Stimulated activated CD4-positive, alpha-beta T cell treated with anti-CD3 and anti-CD28 coated beads, TNF-alpha, amount 100 ng/mL, for 48 hours (primary cell): ENCODE results near the gene DYNLT1.
"Not testable (repeated sequence)": the region's sequence is repeated elsewhere in the genome, so short reads cannot be mapped to it uniquely, and the experiment has no call there.

ENCODE experiments used
- DNase-seq, 3 donors: peaks; one replicate each; pipeline ENCODE4 v3.0.0-alpha.2; 2020; ENCODE audit warnings: low read depth in 3 of 3

The DYNLT1 gene

DNA sequence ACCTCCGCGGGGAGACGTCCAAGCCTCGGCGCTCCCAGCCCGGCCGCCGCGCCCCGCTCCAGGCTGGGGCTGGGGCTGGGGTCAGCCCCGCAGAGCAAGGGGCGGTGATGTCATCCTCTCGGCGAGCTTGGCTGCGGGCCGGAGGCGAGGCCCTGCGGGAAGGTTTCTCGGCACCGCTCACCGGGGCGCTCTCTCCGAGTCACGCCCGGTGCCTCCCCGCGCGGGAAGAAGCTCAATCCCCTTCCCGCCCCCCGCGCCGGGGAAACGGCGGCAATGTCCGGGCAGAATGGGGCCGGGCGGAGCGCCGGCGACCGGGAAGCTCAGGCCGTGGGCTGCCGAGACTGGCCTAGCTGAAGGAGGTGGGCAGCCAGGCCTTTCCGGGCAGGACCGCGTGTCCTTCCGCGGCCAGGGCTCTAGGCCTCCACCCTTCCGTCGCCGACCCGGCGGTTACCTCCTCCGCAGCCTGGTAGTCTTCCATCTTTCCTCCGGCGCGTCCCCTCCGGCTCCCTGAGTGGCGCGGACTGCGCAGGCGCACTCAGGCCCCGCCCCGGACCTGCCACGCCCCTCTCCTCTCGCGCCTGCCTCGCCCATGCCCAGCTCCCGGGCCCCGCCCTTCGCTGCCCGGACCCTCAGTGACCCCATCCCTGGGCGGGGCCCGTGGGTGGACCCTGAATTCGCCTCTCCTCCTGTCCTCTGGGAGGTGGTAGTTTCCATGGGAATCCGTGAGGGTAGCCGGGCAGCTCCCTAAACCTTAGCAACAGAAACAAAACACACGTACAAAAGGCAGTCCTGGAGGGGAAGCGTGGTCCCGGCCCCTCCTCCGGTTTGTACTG, at the start of gene DYNLT1:
Gene DYNLT1 (minus strand): TSS at position 513 of the 833 bp plus-strand sequence. CDS start 35 bp downstream, at position 478.
- DNase-seq = peak; percentile 83 to 87 (median 83)

DNA sequence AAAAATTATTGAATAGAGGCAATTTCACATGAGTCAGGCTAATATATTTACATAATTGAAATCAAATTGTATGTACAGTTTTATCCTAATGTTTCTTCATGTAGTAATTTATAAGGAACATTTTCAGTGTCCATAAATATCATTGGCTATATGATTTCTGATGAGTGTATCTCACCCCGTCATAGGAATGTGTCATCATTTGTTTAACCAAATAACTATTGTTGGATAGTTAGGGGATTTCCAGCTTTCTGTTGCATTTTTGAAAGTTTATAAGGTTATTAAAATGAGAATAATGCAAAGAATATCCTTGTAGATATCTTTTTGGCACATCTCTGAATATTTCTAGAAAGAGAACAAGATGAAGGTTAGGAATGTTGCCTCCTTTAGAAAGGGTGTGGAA, 44.3 kb upstream of the DYNLT1 start:
- no peak for DNase-seq

DNA sequence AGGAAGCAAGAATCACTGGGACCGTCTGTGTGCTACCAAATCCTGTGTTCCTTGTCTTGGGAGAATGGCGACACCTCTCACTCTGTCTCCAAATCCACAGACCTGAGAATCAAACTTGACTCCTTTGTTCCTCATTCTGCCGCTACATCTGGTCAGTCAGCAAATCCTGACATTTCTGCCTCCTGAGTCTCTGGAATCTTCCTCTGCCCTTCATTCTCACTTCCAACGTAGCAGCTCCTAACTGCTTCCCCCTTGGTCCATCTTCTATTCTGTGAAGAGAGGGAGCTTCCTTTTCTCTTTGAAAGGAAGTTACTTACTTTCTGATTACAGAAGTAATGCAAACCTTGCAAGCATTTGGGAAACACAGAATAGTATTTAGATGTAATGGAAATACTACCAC, 43.0 kb upstream of the DYNLT1 start:
- DNase-seq = no peak

DNA sequence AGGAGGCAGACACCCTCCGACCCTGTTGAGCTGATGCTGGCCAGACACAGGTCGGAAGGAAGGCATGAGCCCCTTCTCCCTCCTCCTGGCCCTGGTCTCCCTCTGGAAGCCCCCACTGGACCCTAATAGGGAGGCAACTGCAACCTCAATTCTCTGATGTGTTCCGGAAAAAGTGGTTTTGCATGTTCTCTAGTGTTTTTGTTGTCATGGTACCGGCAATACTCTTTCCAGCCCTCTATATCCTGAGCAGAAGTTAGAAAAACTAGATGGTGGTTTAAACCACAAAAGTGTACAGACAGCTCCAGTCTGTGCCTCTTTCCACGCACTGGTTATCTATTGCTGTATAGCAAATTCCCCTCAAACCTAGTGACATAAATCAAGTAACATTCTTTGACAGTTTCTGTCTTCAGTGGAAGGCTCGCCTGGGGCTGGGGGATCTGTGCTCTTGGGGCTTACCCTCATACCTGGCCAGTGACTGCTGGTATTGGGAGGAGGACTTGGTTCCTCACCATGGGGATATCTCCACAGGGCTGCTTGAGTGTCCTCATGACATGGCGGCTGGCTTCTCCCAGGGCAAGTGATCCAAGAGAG, 42.3 kb upstream of the DYNLT1 start:
- DNase-seq = no peak

DNA sequence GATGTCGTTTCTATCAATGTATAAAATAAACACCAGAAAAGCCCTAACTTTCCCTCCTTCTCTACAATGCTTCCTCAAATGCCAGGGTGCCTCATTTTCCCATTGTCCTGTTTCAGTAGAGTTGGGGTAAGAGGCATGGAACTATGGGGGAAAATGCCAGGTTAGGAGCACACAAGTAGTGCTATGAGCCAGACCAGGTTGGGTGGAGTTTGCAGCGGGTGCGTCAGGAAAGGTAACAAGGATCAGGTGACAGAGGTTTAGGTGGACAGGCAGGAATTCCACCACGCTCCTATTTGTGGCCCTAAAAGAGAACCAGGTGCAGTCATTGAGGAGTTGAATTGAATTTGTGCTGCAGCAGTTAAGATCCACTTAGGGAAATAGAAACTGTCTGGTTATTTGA, 41.8 kb upstream of the DYNLT1 start:
- DNase-seq = no peak

DNA sequence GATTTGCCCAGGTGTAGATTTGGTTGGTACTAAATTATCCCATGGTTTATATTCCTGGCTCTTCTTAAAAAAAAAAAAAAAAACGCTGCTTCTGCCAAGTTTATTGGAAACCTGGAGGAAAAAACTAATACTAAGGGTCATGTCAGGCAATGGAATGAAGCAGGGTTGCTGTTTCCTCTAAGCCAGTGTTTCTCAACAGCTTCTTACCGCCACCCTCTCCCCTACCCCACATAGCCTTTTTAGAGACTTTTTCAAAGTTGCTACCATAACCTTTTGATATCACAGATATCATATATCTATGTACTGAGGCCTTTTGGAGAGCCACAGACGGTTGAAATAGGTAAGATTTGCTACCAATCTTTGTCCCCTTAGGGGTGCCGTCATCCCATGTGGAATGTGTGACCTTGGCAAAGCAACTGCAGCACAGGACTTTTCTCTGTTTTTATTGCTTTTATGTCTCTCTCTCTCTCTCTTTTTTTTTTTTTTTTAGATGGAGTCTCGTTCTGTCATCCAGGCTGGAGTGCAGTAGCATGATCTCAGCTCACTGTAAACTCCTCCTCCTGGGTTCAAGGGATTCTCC, 40.3 kb upstream of the DYNLT1 start:
- DNase-seq = no peak

DNA sequence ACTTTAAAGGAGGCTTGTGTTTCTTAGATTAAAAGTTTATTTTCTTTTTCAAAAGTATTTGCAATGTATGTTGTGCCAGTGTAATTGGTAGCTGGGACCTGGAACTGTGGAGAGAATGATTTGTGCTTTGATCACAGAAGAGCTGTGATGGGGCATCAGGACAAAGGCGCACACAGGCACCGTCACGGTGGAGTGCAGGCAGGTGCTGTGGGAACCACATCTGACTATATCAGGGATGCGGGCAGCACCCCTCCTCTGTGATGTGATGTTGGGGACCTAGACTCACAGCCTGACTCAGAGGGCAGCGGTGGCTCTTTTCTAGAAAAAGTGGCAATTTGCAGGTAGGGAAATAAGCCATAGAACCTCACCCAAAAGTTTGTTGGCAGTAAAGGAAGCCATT, 39.8 kb upstream of the DYNLT1 start:
- DNase-seq = no peak

DNA sequence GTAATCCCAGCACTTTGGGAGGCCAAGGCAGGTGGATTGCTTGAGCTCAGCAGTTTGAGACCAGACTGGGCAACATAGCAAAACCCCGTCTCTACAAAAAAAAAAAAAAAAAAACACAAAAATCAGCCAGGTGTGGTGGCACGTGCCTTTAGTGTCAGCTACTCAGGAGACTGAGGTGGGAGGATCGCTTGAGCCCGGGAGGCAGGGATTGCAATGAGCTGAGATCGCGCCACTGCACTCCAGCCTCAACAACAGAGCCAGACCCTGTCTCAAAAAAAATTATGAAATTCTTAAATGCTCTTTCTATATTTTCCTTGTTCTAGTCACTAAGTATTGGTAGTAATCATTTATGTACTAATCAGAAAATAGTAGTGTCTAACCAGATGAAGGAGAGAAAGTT, 35.9 kb upstream of the DYNLT1 start:
- no peak for DNase-seq

DNA sequence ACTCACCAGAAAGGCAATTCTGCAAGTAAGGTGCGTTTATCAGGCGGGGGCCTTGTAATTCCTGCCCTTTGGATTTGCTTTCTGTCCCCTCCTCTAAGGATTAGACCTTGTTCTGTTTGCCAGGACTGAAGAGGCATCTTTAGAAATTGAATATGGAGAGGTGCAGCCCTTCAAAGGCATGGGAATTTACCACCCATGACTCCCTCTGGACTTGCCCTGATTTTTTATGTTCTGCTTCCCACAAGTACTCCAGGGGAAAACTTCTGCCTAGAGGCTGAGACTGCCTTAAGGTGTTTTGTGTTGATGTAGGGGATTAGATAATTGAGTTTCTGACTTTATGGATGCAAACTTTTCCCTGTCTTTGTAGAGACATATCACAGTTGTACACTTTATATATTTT, 35.5 kb upstream of the DYNLT1 start:
- DNase-seq = no peak

DNA sequence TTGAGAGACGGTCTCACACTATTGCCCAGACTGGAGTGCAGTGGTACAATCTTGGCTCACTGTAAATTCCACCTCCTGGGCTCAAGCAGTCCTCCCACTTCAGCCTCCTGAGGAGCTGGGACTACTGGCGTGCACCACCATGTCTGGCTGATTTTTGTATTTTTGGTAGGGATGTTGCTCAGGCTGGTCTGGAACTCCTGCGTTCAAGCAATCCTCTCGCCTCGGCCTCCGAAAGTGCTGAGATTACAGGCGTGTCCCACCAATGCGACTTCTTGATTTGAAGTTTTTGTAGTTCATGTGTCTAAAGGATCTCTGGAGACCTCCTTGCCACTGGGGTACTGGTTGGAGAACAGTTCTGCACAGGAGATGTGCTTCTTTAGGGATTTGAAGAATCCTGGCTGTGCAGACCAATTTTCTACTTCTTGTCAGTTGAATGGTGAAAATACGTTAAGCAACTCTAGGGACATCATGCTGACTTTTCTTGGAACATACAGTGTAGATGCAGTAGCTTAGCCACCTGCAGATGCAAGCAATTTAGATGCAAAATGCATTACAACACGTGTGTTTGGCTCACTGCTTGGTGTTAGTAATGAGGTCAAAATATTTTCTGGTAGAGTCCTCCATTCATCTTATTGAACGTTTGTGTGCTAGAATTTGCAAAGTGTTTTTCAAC, 33.5 kb upstream of the DYNLT1 start:
- no peak for DNase-seq

DNA sequence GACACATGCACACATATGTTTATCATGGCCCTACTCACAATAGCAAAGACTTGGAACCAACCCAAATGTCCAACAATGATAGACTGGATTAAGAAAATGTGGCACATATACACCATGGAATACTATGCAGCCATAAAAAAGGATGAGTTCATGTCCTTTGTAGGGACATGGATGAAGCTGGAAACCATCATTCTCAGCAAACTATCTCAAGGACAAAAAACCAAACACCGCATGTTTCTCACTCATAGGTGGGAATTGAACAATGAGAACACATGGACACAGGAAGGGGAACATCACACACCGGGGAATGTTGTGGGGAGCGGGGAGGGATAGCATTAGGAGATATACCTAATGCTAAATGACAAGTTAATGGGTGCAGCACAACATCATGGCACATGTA, 32.6 kb upstream of the DYNLT1 start:
- DNase-seq = not testable (repeated sequence)

DNA sequence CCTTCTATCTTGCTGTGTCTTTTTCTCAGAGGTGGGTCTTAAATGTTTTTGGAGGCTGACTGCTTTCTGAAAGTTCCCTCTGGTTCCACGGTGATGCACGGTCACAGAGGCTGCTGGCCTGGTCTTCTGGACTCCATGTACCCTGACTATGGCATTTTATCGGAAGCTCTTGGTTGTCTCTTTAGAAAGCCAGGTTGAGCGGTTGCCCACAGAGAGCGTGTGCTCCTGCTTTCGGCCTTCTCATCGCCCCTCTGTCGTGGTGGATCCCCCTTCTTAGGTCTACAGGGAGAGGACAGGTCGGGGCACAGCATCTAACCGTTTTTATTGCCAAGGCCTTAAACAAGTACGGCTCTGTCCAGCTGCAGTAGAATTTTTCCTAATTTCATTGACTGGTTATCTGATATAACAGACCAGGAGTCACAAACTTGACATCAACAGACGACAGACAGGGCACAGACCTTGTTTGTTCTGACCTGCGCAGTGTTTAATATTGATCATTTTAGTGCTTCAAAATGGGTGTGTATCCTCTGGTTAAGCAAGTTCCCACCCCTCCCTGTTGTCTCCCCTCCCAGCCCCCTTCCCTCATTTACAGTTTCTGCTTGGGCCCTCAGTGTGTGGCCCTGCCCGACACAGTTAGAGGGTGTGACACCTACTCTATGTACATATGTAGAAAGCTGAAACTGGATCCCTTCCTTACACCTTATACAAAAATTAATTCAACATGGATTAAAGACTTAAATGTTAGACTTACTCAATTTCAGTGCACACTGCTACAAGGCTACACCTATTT, 30.0 kb upstream of the DYNLT1 start:
- no peak for DNase-seq

DNA sequence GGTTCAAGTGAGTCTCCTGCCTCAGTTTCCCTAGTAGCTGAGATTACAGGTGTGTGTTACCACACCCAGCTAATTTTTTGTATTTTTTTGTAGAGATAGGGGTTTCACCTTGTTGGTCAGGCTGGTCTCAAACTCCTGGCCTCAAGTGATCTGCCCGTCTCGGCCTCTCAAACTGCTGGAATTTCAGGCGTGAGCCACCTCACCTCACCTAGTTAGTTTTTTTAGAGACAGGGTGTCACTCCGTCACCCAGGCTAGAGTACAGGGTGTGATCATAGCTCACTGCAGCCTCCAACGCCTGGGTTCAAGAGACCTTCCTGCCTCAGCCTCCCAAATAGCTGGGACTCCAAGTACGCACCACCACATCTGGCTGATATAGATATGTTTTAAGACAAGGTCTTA, 28.2 kb upstream of the DYNLT1 start:
- no peak for DNase-seq

DNA sequence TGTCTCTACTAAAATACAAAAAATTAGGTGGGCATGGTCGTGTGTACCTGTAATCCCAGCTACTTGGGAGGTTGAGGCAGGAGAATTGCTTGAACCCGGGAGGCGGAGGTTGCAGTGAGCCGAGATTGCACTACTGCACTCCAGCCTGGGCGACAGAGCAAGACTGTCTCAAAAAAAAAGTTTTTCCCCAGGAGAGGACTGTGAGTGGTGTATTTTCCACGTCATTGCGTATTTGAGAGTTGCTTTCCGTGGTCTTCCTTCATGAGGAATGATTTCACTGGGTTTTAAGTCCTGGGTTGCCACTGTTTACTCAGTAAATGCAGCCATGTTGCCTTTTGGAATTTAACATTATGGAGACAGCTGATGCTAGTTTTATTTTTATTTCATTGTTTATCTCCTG, 27.6 kb upstream of the DYNLT1 start:
- not testable (repeated sequence) for DNase-seq

DNA sequence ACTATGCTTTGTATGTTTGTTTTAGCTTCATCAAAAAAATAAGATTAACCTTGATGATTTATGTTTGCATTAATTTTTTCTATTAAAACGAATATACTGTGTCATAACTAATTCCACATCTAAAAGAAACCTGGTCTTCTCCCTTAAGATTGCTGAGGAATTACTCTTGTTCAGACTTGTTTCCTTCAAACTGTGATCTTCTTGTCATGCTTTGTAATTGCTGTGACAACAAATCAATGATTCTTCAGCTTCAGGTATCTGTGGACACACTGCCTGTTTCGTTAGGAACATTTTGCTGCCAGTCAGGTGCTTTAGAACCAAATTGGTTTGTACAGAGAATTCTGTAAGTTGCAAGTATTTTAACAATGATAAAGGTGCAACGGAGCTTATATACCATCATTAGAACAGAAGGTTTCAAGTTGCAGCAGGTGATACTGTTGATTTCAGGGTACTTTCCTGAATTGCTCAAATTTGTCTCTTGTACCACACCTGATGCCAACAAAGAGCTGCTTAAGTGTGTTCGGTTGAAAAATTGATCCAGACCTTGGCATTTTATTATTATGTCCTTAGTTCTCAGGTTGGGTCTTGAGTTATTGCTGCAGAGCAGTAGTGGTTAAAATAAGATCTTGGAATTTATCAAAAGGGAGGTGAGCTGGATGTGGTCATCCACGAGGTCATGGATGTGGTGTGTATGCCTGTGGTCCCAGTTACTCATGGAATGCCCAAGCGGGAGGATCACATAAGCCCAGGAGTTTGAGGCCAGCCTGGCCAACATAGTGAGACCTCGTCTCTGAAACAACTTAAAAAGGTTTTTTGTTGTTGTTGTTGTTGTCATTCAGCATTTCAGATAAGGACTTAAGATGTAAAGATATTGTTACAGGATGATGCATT, 24.8 kb upstream of the DYNLT1 start:
- no peak for DNase-seq

DNA sequence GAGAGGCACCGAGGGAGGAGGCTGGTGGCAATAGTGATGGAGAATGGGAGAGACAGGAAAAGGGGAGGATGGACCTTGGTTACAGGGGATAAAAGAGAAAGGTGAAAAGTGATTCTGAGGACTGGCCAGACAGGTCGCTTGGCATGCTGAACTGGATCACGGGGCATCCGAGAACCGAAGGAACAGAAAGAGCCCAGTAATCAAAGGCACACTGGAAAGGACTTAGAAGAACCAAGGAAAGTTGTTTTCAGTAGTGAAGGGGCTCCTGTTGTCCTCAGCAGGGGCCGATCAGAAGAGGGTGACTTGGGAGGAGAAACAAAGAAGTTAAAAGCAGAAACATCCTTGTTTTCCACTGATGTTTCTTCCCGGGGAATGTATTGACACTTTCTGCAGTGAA, 24.2 kb upstream of the DYNLT1 start:
- no peak for DNase-seq

DNA sequence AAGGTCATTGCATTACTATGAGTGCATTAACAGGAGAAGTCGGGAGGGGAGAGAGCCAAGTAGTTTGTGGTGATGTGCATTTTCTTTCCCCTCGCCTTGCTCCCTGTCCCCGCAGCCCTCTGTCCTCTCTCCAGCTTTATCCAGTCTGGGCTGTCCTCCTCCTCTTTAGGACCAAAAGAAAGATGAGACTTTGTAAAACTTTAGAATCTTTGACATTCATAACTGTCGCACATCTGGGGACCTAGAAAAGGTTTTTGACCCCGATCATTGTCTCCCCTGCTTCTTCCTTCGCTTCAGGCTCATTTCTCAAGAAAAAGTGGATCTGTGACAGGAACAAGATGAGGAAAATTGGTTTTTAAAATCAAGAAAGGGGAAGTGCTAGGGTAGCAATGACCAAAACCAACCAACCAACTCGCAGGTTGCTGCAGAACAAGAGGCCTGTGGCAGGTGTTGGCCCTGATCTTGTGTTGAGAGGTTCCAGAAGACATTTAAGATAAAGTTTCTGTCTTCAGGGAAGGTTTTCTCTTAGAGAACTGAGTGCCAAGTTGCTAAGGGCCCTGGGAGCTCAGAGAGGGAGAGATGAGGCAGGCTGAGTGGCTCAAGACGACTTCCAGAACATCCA, 22.9 kb upstream of the DYNLT1 start:
- no peak for DNase-seq

DNA sequence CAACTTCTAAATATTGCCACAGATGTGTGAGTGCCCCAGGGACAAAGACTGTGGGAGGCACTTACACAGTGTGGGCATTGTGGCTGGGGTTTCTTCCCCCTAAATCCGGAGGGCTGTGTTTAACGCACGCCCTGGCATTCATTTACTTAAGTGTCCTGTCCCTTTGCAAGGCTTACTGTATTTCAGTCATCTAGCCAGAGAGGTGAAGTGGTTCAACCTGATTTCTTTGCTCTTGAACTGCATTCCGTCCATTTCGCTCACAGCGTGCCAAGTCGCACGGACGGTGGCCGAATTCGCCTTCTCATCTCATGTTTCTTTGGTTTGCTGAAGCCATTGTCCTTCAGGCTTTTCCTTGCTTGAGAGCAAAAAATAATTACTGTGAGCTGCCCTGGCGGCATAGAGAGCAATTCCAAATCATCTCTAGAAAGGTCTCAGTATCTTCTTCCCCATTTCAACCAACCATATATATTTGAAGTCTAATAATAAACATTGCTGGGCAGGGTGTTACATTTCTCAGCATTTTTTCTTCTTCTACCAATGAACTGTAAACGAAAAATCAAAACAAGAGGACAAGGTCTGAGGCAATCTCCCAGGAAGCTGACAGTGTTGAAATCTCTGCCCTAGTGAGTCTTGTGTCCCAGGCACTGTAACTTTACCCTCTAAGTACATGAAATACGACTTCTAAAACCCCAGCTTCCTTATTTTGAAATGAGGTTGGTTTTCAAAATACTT, 22.3 kb upstream of the DYNLT1 start:
- no peak for DNase-seq

DNA sequence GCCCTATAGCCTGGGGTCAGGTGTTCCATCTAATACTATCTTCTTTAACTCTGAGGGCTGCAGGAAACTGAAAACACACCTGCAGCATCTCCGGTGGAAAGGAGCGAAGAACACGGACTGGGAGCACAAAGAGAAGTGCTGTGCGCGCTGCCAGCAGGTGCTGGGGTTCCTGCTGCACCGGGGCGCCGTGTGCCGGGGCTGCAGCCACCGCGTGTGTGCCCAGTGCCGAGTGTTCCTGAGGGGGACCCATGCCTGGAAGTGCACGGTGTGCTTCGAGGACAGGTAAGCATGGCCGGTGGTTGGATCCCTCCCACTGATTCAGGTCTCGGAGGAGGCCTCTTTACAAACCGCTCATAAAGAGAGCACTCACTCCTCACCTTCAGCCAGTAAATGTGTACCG, 20.8 kb upstream of the DYNLT1 start:
- no peak for DNase-seq
